Left lung (tissue), 10 donors: ENCODE measurements around the gene TMEM131. TPM values are rescaled to one million over a fixed set of nuclear protein-coding genes. Genes with fewer than 3 reads are reported as not detected.

Experiments used
- ATAC-seq: fragments of 200-7000 bp; cut with Tn5 transposase; one replicate; pipeline ENCODE4 v1.9.1; 2020; ENCODE audit warnings: moderate library complexity
- DNase-seq, 4 donors: peaks; one replicate each; pipeline ENCODE4 v3.0.0-alpha.2; 2013 to 2020
- H3K27ac ChIP-seq, 2 donors: fragments of 200-600 bp; sonication (generic) in 1 of 2; one replicate each; pipeline versions ENCODE4 v1.5.0 to v1.8.0; 2020 to 2021
- H3K27me3 ChIP-seq, 2 donors: fragments of 200-600 bp; sonication (generic) in 1 of 2; one replicate each; pipeline versions ENCODE4 v1.5.0 to v1.8.0; 2020 to 2021
- H3K36me3 ChIP-seq, 2 donors: fragments of 200-600 bp; sonication (generic) in 1 of 2; one replicate each; pipeline versions ENCODE4 v1.5.0 to v1.8.0; 2020 to 2021
- H3K4me1 ChIP-seq, 2 donors: fragments of 200-600 bp; one replicate each; pipeline ENCODE4 v1.8.0; 2021
- H3K4me3 ChIP-seq, 2 donors: fragments of 200-600 bp; sonication (generic) in 1 of 2; one replicate each; pipeline versions ENCODE4 v1.5.0 to v1.8.0; 2020 to 2021; ENCODE audit warnings: mild to moderate bottlenecking in 1 of 2
- H3K9me3 ChIP-seq, 2 donors: fragments of 200-600 bp; sonication (generic) in 1 of 2; one replicate each; pipeline versions ENCODE4 v1.5.0 to v1.8.0; 2020 to 2021
- CTCF ChIP-seq, 2 donors: fragments of 200-600 bp; sonication (generic) in 1 of 2; IDR thresholded peaks; one replicate each; pipeline versions ENCODE4 v1.5.0 to v1.8.0; 2021; ENCODE audit warnings: antibody characterized with exemption in 2 of 2
- intact Hi-C, 2 donors: fragments of 100-400 bp; cut with DNase I; formaldehyde crosslinking; loops; one replicate each; pipeline versions ENCODE4 v1.11.2 to v1.14.2; 2022
- polyA plus RNA-seq, 6 donors: library from polyadenylated mRNA; unstranded; fragments of 120-200 nt; gene quantifications; one replicate each; pipeline ENCODE4 v1.2.1, GENCODE V29; 2013; ENCODE audit not compliant: insufficient read length in 6 of 6
- total RNA-seq, 2 donors: library from RNA; stranded (reverse); fragmentation: NEBNext Ultra II Directional; extraction: Animal tissue kit (Norgen Biotek cat#: 25700); gene quantifications; one replicate each; pipeline ENCODE4 v1.2.1, GENCODE V29; 2021
- donor health status: DM: no; HTN: yes; CAD: no.
- donor health status: DM: no; HTN: no; CAD: no.

TMEM131 gene
- total and polyA plus RNA-seq, 8 donors, result 43.9 to 52.0 (median 47.8) TPM

- no peaks in the 10 kb centered on the region for H3K27me3 ChIP-seq
- no peak for DNase-seq
- H3K4me3 ChIP-seq, result no peak overlapping the region
- no peak overlapping the region for H3K27ac ChIP-seq
- ATAC-seq, result no peak
- no peak for TF ChIP-seq CTCF (IDR thresholded peaks at IDR 0.05)
- H3K36me3 ChIP-seq, result peaks cover 0 to 9% of the 10 kb centered on the region in 2 donors
- H3K4me1 ChIP-seq, result peaks cover 13 to 22% of the 10 kb centered on the region in 2 donors
- no peaks in the 10 kb centered on the region for H3K9me3 ChIP-seq
- intact Hi-C loops, result no loop called here
These were observed 87.5 kb downstream of the TMEM131 start for GRCh38 chr2:97908208-97908676.

GRCh38 chr2:97907369-97908100 is 88.2 kb downstream of the TMEM131 start:
- intact Hi-C loops, result no loop called here
- no peak for DNase-seq
- no peak for TF ChIP-seq CTCF (IDR thresholded peaks at IDR 0.05)

GRCh38 chr2:97906307-97906706 is 89.4 kb downstream of the TMEM131 start:
- Histone ChIP-seq H3K36me3 (peaks cover 0 to 9% of the 10 kb centered on the region in 2 donors), H3K27ac (no peak overlapping the region), H3K27me3 (no peaks in the 10 kb centered on the region), H3K4me1 (peaks cover 2 to 9% of the 10 kb centered on the region in 2 donors), H3K9me3 (no peaks in the 10 kb centered on the region), H3K4me3 (no peak overlapping the region)
- no peak for DNase-seq
- ATAC-seq, result no peak
- no peak for TF ChIP-seq CTCF (IDR thresholded peaks at IDR 0.05)
- intact Hi-C loops, result no loop called here

More at GRCh38 chr2:97907369-97908100, 88.2 kb downstream of the TMEM131 start:
- Histone ChIP-seq H3K36me3 (peaks cover 0 to 9% of the 10 kb centered on the region in 2 donors), H3K9me3 (no peaks in the 10 kb centered on the region), H3K4me1 (peaks cover 13 to 21% of the 10 kb centered on the region in 2 donors), H3K27ac (no peak overlapping the region), H3K4me3 (no peak overlapping the region), H3K27me3 (no peaks in the 10 kb centered on the region)
- no peak for ATAC-seq

- no peak for TF ChIP-seq CTCF (IDR thresholded peaks at IDR 0.05)
- Histone ChIP-seq H3K27ac (no peak overlapping the region), H3K4me3 (no peak overlapping the region), H3K36me3 (peaks cover 0 to 9% of the 10 kb centered on the region in 2 donors), H3K27me3 (no peaks in the 10 kb centered on the region), H3K4me1 (no peaks in the 10 kb centered on the region), H3K9me3 (no peaks in the 10 kb centered on the region)
- DNase-seq (no peak), ATAC-seq (no peak)
- intact Hi-C loops, result no loop called here
These were observed 90.5 kb downstream of the TMEM131 start for GRCh38 chr2:97905294-97905693.

- H3K4me1 ChIP-seq, result no peaks in the 10 kb centered on the region
- no peaks in the 10 kb centered on the region for H3K9me3 ChIP-seq
- DNase-seq (no peak), ATAC-seq (no peak)
- H3K4me3 ChIP-seq, result no peak overlapping the region
- no peaks in the 10 kb centered on the region for H3K27me3 ChIP-seq
- no peak for TF ChIP-seq CTCF (IDR thresholded peaks at IDR 0.05)
- H3K36me3 ChIP-seq, result no peaks in the 10 kb centered on the region
- intact Hi-C loops, result no loop called here
- no peak overlapping the region for H3K27ac ChIP-seq
These were observed 93.9 kb downstream of the TMEM131 start for GRCh38 chr2:97901862-97902261.
